ENCODE data around the gene NAALADL2.

The NAALADL2 gene

GRCh38 chr3:175672119-175672689 lies 813.1 kb downstream of the NAALADL2 start:
- no peak for DNase-seq
- H3K4me2 ChIP-seq (ENCODE audit: insufficient read depth, low read length), result no peak overlapping the region
- H3K79me2 ChIP-seq (ENCODE audit: insufficient read depth, low read length), result no peaks in the 10 kb centered on the region
- H4K20me1 ChIP-seq (ENCODE audit: insufficient read depth, low read length), result no peaks in the 10 kb centered on the region
- TF ChIP-seq CTCF (IDR thresholded peaks at IDR 0.05; ENCODE audit: borderline replicate concordance, extremely low read depth, low read length, poor library complexity, severe bottlenecking) (no peak), EZH2 (IDR thresholded peaks at IDR 0.05; ENCODE audit: borderline replicate concordance, low read depth, low read length, severe bottlenecking) (no peak)
- H3K36me3 ChIP-seq (ENCODE audit: insufficient read depth, low read length), result no peaks in the 10 kb centered on the region
- no peak overlapping the region for H2AFZ ChIP-seq (ENCODE audit: low read depth, low read length)
- H3K27ac ChIP-seq (ENCODE audit: low read length), result no peak overlapping the region
- H3K4me3 ChIP-seq (ENCODE audit: low read depth in 1 of 2, low read length in 2 of 2), result no peak overlapping the region
- H3K4me1 ChIP-seq (ENCODE audit: insufficient read depth, low read length), result no peaks in the 10 kb centered on the region
- H3K9ac ChIP-seq (ENCODE audit: low read depth, low read length), result no peak overlapping the region
- H3K27me3 ChIP-seq (ENCODE audit: insufficient read depth, low read length, poor library complexity), result no peaks in the 10 kb centered on the region
- ATAC-seq (ENCODE audit: insufficient read depth, low read depth), result no peak
- H3K9me3 ChIP-seq (ENCODE audit: insufficient read depth, low read length, severe bottlenecking), result no peaks in the 10 kb centered on the region

- DNase-seq (no peak), ATAC-seq (ENCODE audit: insufficient read depth, low read depth) (no peak)
- no peaks in the 10 kb centered on the region for H3K4me1 ChIP-seq (ENCODE audit: insufficient read depth, low read length)
- no peaks in the 10 kb centered on the region for H4K20me1 ChIP-seq (ENCODE audit: insufficient read depth, low read length)
- H3K36me3 ChIP-seq (ENCODE audit: insufficient read depth, low read length), result no peaks in the 10 kb centered on the region
- H2AFZ ChIP-seq (ENCODE audit: low read depth, low read length), result no peak overlapping the region
- no peak overlapping the region for H3K9ac ChIP-seq (ENCODE audit: low read depth, low read length)
- H3K4me2 ChIP-seq (ENCODE audit: insufficient read depth, low read length), result no peak overlapping the region
- H3K27me3 ChIP-seq (ENCODE audit: insufficient read depth, low read length, poor library complexity), result no peaks in the 10 kb centered on the region
- H3K27ac ChIP-seq (ENCODE audit: low read length), result no peak overlapping the region
- H3K79me2 ChIP-seq (ENCODE audit: insufficient read depth, low read length), result no peaks in the 10 kb centered on the region
- TF ChIP-seq EZH2 (IDR thresholded peaks at IDR 0.05; ENCODE audit: borderline replicate concordance, low read depth, low read length, severe bottlenecking) (no peak), CTCF (IDR thresholded peaks at IDR 0.05; ENCODE audit: borderline replicate concordance, extremely low read depth, low read length, poor library complexity, severe bottlenecking) (no peak)
- H3K9me3 ChIP-seq (ENCODE audit: insufficient read depth, low read length, severe bottlenecking), result no peaks in the 10 kb centered on the region
- no peak overlapping the region for H3K4me3 ChIP-seq (ENCODE audit: low read depth in 1 of 2, low read length in 2 of 2)
These were observed 820.4 kb downstream of the NAALADL2 start for GRCh38 chr3:175679568-175679967.

GRCh38 chr3:175692256-175692655 lies 833.1 kb downstream of the NAALADL2 start:
- no peak for TF ChIP-seq EZH2 (IDR thresholded peaks at IDR 0.05; ENCODE audit: borderline replicate concordance, low read depth, low read length, severe bottlenecking)
- no peak for TF ChIP-seq CTCF (IDR thresholded peaks at IDR 0.05; ENCODE audit: borderline replicate concordance, extremely low read depth, low read length, poor library complexity, severe bottlenecking)
- H3K79me2 ChIP-seq (ENCODE audit: insufficient read depth, low read length), result no peaks in the 10 kb centered on the region

More at GRCh38 chr3:175692256-175692655, 833.1 kb downstream of the NAALADL2 start:
- no peaks in the 10 kb centered on the region for H3K4me1 ChIP-seq (ENCODE audit: insufficient read depth, low read length)
- no peak overlapping the region for H3K9ac ChIP-seq (ENCODE audit: low read depth, low read length)
- H2AFZ ChIP-seq (ENCODE audit: low read depth, low read length), result no peak overlapping the region
- H3K9me3 ChIP-seq (ENCODE audit: insufficient read depth, low read length, severe bottlenecking), result no peaks in the 10 kb centered on the region
- H3K36me3 ChIP-seq (ENCODE audit: insufficient read depth, low read length), result no peaks in the 10 kb centered on the region
- no peak overlapping the region for H3K27ac ChIP-seq (ENCODE audit: low read length)
- H4K20me1 ChIP-seq (ENCODE audit: insufficient read depth, low read length), result no peaks in the 10 kb centered on the region
- DNase-seq (no peak), ATAC-seq (ENCODE audit: insufficient read depth, low read depth) (no peak)
- no peak overlapping the region for H3K4me3 ChIP-seq (ENCODE audit: low read depth in 1 of 2, low read length in 2 of 2)
- no peaks in the 10 kb centered on the region for H3K27me3 ChIP-seq (ENCODE audit: insufficient read depth, low read length, poor library complexity)
- no peak overlapping the region for H3K4me2 ChIP-seq (ENCODE audit: insufficient read depth, low read length)

Data from DND-41 (cell line).